HG03060 (cell line): Measurements from ENCODE around the gene GFM2.
"Not testable (repeated sequence)": the region's sequence is repeated elsewhere in the genome, so short reads cannot be mapped to it uniquely, and the experiment has no call there.

Source experiments
- ATAC-seq: cut with Tn5 transposase; IDR thresholded peaks from one replicate; pipeline ENCODE4 v1.9.1; 2021; ENCODE audit warnings: low read depth, moderate number of reproducible peaks; ENCODE audit not compliant: unreplicated experiment

Gene GFM2

DNA sequence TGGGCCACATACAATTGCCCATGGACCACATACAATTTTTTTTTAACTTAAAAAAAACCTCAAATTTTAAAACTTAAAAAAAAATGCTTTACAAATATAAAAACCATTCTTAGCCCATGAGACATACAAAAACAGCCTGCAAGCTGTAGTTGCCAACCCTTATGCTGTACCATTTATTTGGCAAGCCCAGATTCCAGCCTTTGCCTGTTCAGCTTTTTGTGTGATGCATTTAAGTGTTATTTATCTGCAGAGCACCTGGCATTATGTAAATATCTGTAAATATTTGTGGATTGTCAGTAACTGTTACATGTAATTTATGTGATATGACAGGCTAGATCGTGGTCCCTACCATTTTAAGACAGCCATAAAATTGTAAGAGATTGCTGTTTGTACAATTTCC is 49.3 kb downstream of the GFM2 start:
- no peak for ATAC-seq

- ATAC-seq = no peak
These were observed 73.7 kb downstream of the GFM2 start for GRCh38 chr5:74693191-74693590.

DNA sequence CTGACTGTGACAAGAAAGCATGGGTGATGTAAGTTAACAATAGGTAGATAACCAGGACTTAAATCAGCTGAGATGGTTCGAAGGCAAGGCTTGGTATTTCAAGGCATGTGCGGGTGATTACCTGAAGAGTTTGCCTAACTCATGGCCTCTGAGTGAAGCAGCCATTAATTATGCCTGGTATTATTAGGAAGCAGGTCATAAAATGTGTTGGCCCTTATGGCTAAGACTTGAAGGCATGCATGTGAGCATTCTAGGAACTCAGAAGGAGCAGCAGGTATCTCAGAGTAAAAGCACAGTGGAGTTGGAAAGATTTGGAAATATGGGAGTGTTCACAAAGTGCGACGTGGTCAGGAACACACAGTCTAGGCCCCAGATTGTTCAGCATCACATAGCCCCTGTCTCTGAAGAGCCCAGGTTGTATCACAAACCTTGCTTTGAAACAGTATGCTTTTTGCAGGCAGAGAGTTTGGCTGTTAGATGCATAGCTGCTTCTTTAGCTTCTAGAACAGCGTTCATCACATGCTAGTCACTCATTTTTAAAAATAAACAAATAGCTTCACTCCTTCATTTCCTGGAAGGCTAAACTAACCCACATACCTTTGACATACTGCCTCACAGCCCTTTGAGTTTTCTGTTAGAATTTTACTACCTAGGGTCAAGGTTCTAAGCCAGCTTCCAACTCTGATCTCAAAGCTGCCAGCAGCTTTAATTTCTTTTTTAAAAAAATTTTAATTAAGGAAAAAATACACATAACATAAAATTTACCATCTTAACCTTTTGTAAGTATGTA is 79.8 kb downstream of the GFM2 start:
- no peak for ATAC-seq

GRCh38 chr5:74685979-74686631 is 80.8 kb downstream of the GFM2 start:
- ATAC-seq = no peak

GRCh38 chr5:74684900-74685851 is 81.7 kb downstream of the GFM2 start, which contains the start of gene HEXB:
Gene HEXB, plus strand, starts transcription at chr5:74685233. Its CDS starts 28 bp downstream, at chr5:74685261.
- peak; percentile 44 for ATAC-seq

- ATAC-seq = no peak
These were observed 87.0 kb downstream of the GFM2 start for GRCh38 chr5:74679966-74680365.

GRCh38 chr5:74679300-74679699 is 87.6 kb downstream of the GFM2 start:
- ATAC-seq = not testable (repeated sequence)

DNA sequence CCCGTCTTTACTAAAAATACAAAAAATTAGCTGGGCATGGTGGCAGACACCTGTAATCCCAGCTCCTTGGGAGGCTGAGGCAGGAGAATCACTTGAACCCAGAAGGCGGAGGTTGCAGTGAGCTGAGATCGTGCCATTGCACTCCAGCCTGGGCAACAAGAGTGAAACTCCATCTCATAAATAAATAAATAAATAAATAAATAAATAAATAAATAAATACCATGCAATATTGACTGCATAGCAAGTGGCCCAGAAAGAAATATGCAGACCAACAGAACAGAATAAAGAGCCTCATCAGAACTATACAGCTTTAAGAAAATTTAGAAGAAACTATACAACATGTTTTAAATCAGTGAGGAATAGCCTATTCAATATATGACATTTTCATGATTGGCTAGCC is 88.8 kb downstream of the GFM2 start:
- ATAC-seq = not testable (repeated sequence)

- not testable (repeated sequence) for ATAC-seq
These were observed 90.5 kb downstream of the GFM2 start for GRCh38 chr5:74676466-74676865.

- ATAC-seq = no peak
These were observed 93.7 kb downstream of the GFM2 start for GRCh38 chr5:74673011-74673790.

GRCh38 chr5:74672215-74672877 is 94.6 kb downstream of the GFM2 start:
- no peak for ATAC-seq
